Naive B cell (primary cell): ENCODE measurements around the gene GDF7. TPM values are rescaled to one million over a fixed set of nuclear protein-coding genes. Genes with fewer than 3 reads are reported as not detected.

ENCODE experiments used
- ATAC-seq, 2 donors: fragments of 150-1000 bp; cut with Tn5 transposase; 2 replicates each; pipeline ENCODE4 v1.10.0; 2021; ENCODE audit warnings: low read depth in 2 of 2, mild to moderate bottlenecking in 2 of 2, moderate library complexity in 2 of 2
- DNase-seq: peaks from one replicate; pipeline ENCODE4 v3.0.0; 2022
- H3K27ac Mint-ChIP-seq, 6 donors: one replicate each; pipeline ENCODE4 v1.8.0; 2020 to 2022; ENCODE audit warnings: mild to moderate bottlenecking in 6 of 6, mixed read lengths in 6 of 6, moderate library complexity in 5 of 6, inconsistent platforms in 2 of 6
- H3K27me3 Mint-ChIP-seq, 3 donors: one replicate each; pipeline ENCODE4 v1.8.0; 2021 to 2022; ENCODE audit warnings: mixed read lengths in 3 of 3, mild to moderate bottlenecking in 1 of 3
- H3K36me3 Mint-ChIP-seq, 2 donors: one replicate each; pipeline ENCODE4 v1.8.0; 2020 to 2022; ENCODE audit warnings: mixed read lengths in 2 of 2, inconsistent platforms in 1 of 2, mild to moderate bottlenecking in 1 of 2
- H3K4me1 Mint-ChIP-seq, 3 donors: one replicate each; pipeline ENCODE4 v1.8.0; 2020 to 2022; ENCODE audit warnings: mixed read lengths in 3 of 3, inconsistent platforms in 1 of 3, mild to moderate bottlenecking in 1 of 3, moderate library complexity in 1 of 3
- H3K4me3 Mint-ChIP-seq, 8 donors: one replicate each; pipeline ENCODE4 v1.8.0; 2020 to 2022; ENCODE audit warnings: mild to moderate bottlenecking in 8 of 8, mixed read lengths in 8 of 8, moderate library complexity in 8 of 8, inconsistent platforms in 2 of 8
- H3K9me3 Mint-ChIP-seq, 7 donors: one replicate each; pipeline ENCODE4 v1.8.0; 2020 to 2022; ENCODE audit warnings: mixed read lengths in 7 of 7, mild to moderate bottlenecking in 5 of 7, inconsistent platforms in 2 of 7, moderate library complexity in 1 of 7
- polyA plus RNA-seq, 6 donors: library from polyadenylated mRNA; unstranded; fragments of 300-500 nt; fragmentation: Illumina TruSeq; gene quantifications; one replicate each; pipeline ENCODE4 v1.2.3, GENCODE V29; 2021; ENCODE audit warnings: low read depth in 6 of 6

Gene GDF7
- polyA plus RNA-seq, 6 donors from 2014 or later: 0.17 to 0.77 (median 0.34) TPM; not detected in 1

- peaks cover 7 to 12% of the 10 kb centered on the region in 2 donors for H3K36me3 Mint-ChIP-seq
- H3K27ac Mint-ChIP-seq: peak overlapping the region in 1 of 6 donors; percentile 47
- H3K4me3 Mint-ChIP-seq: no peak overlapping the region
- H3K4me1 Mint-ChIP-seq: no peaks in the 10 kb centered on the region
- no peak for ATAC-seq
- H3K9me3 Mint-ChIP-seq: no peaks in the 10 kb centered on the region
- no peak for DNase-seq
- no peaks in the 10 kb centered on the region for H3K27me3 Mint-ChIP-seq
These were observed 42.6 kb upstream of the GDF7 start for GRCh38 chr2:20624156-20624883.

GRCh38 chr2:20624884-20625485 lies 42.0 kb upstream of the GDF7 start:
- Mint-ChIP-seq H3K36me3 (peaks cover 7 to 12% of the 10 kb centered on the region in 2 donors), H3K9me3 (no peaks in the 10 kb centered on the region), H3K27ac (no peak overlapping the region), H3K27me3 (no peaks in the 10 kb centered on the region), H3K4me1 (no peaks in the 10 kb centered on the region), H3K4me3 (no peak overlapping the region)
- DNase-seq (no peak), ATAC-seq (no peak)

- no peaks in the 10 kb centered on the region for H3K9me3 Mint-ChIP-seq
- H3K27me3 Mint-ChIP-seq: no peaks in the 10 kb centered on the region
- peak overlapping the region in 1 of 6 donors; percentile 37 for H3K27ac Mint-ChIP-seq
- H3K4me1 Mint-ChIP-seq: no peaks in the 10 kb centered on the region
- DNase-seq (no peak), ATAC-seq (no peak)
- H3K36me3 Mint-ChIP-seq: peaks cover 2 to 4% of the 10 kb centered on the region in 2 donors
- peak overlapping the region in 1 of 8 donors; percentile 18 for H3K4me3 Mint-ChIP-seq
These were observed 41.2 kb upstream of the GDF7 start for GRCh38 chr2:20625491-20626391.

- Mint-ChIP-seq H3K9me3 (no peaks in the 10 kb centered on the region), H3K36me3 (no peaks in the 10 kb centered on the region), H3K4me3 (no peak overlapping the region), H3K27me3 (no peaks in the 10 kb centered on the region), H3K27ac (peak overlapping the region in 1 of 6 donors; percentile 39), H3K4me1 (no peaks in the 10 kb centered on the region)
- ATAC-seq (no peak), DNase-seq (no peak)
These were observed 40.6 kb upstream of the GDF7 start for GRCh38 chr2:20626392-20626697.

GRCh38 chr2:20626698-20627513 lies 40.0 kb upstream of the GDF7 start:
- peaks cover 0 to 4% of the 10 kb centered on the region in 2 donors for H3K36me3 Mint-ChIP-seq
- no peak overlapping the region for H3K4me3 Mint-ChIP-seq
- peak overlapping the region in 2 of 6 donors; percentile 24 to 39 for H3K27ac Mint-ChIP-seq
- DNase-seq (no peak), ATAC-seq (no peak)
- H3K4me1 Mint-ChIP-seq: peaks cover 0 to 2% (median 0%) of the 10 kb centered on the region in 3 donors
- H3K27me3 Mint-ChIP-seq: no peaks in the 10 kb centered on the region
- no peaks in the 10 kb centered on the region for H3K9me3 Mint-ChIP-seq

GRCh38 chr2:20627712-20628380 lies 39.1 kb upstream of the GDF7 start:
- no peak for DNase-seq
- no peaks in the 10 kb centered on the region for H3K9me3 Mint-ChIP-seq
- H3K4me1 Mint-ChIP-seq: peaks cover 0 to 5% (median 0%) of the 10 kb centered on the region in 3 donors
- H3K36me3 Mint-ChIP-seq: peaks cover 0 to 8% of the 10 kb centered on the region in 2 donors
- ATAC-seq: no peak
- H3K4me3 Mint-ChIP-seq: peak overlapping the region in 1 of 8 donors; percentile 25
- H3K27me3 Mint-ChIP-seq: no peaks in the 10 kb centered on the region
- H3K27ac Mint-ChIP-seq: peak overlapping the region in 2 of 6 donors; percentile 78 to 88

- Mint-ChIP-seq H3K4me1 (peaks cover 0 to 8% (median 0%) of the 10 kb centered on the region in 3 donors), H3K36me3 (peaks cover 0 to 8% of the 10 kb centered on the region in 2 donors), H3K27me3 (no peaks in the 10 kb centered on the region), H3K9me3 (no peaks in the 10 kb centered on the region), H3K4me3 (no peak overlapping the region), H3K27ac (no peak overlapping the region)
- ATAC-seq (no peak), DNase-seq (no peak)
These were observed 37.8 kb upstream of the GDF7 start for GRCh38 chr2:20629181-20629580.

GRCh38 chr2:20629581-20630171 lies 37.3 kb upstream of the GDF7 start:
- ATAC-seq (no peak), DNase-seq (no peak)
- H3K27me3 Mint-ChIP-seq: no peaks in the 10 kb centered on the region
- H3K27ac Mint-ChIP-seq: no peak overlapping the region
- peaks cover 0 to 8% (median 0%) of the 10 kb centered on the region in 3 donors for H3K4me1 Mint-ChIP-seq
- no peaks in the 10 kb centered on the region for H3K9me3 Mint-ChIP-seq
- peaks cover 0 to 8% of the 10 kb centered on the region in 2 donors for H3K36me3 Mint-ChIP-seq
- H3K4me3 Mint-ChIP-seq: no peak overlapping the region

- peaks cover 0 to 18% (median 4%) of the 10 kb centered on the region in 3 donors for H3K4me1 Mint-ChIP-seq
- no peak overlapping the region for H3K4me3 Mint-ChIP-seq
- no peaks in the 10 kb centered on the region for H3K9me3 Mint-ChIP-seq
- no peak overlapping the region for H3K27ac Mint-ChIP-seq
- H3K27me3 Mint-ChIP-seq: no peaks in the 10 kb centered on the region
- DNase-seq: no peak
- H3K36me3 Mint-ChIP-seq: peaks cover 0 to 14% of the 10 kb centered on the region in 2 donors
- ATAC-seq: no peak
These were observed 36.0 kb upstream of the GDF7 start for GRCh38 chr2:20630967-20631366.

- Mint-ChIP-seq H3K4me3 (no peak overlapping the region), H3K27ac (peak overlapping the region in 1 of 6 donors; percentile 81), H3K27me3 (no peaks in the 10 kb centered on the region), H3K9me3 (no peaks in the 10 kb centered on the region), H3K4me1 (peaks cover 0 to 19% (median 7%) of the 10 kb centered on the region in 3 donors), H3K36me3 (peaks cover 0 to 17% of the 10 kb centered on the region in 2 donors)
- ATAC-seq (no peak), DNase-seq (no peak)
These were observed 35.2 kb upstream of the GDF7 start for GRCh38 chr2:20631617-20632307.

- Mint-ChIP-seq H3K4me3 (no peak overlapping the region), H3K9me3 (no peaks in the 10 kb centered on the region), H3K27me3 (no peaks in the 10 kb centered on the region), H3K4me1 (peaks cover 0 to 19% (median 7%) of the 10 kb centered on the region in 3 donors), H3K27ac (no peak overlapping the region), H3K36me3 (peaks cover 0 to 17% of the 10 kb centered on the region in 2 donors)
- ATAC-seq (no peak), DNase-seq (no peak)
These were observed 34.4 kb upstream of the GDF7 start for GRCh38 chr2:20632446-20632990.
